G401.6 (cell line): ENCODE data around the gene PPP1R37.
"Not testable (repeated sequence)": the region's sequence is repeated elsewhere in the genome, so short reads cannot be mapped to it uniquely, and the experiment has no call there.

Source experiments
- FAIRE-seq: peaks from 2 replicates; lab custom pipeline; 2012; peaks lifted over from hg19 to GRCh38; lab: Jason Lieb, UNC

PPP1R37 gene

DNA sequence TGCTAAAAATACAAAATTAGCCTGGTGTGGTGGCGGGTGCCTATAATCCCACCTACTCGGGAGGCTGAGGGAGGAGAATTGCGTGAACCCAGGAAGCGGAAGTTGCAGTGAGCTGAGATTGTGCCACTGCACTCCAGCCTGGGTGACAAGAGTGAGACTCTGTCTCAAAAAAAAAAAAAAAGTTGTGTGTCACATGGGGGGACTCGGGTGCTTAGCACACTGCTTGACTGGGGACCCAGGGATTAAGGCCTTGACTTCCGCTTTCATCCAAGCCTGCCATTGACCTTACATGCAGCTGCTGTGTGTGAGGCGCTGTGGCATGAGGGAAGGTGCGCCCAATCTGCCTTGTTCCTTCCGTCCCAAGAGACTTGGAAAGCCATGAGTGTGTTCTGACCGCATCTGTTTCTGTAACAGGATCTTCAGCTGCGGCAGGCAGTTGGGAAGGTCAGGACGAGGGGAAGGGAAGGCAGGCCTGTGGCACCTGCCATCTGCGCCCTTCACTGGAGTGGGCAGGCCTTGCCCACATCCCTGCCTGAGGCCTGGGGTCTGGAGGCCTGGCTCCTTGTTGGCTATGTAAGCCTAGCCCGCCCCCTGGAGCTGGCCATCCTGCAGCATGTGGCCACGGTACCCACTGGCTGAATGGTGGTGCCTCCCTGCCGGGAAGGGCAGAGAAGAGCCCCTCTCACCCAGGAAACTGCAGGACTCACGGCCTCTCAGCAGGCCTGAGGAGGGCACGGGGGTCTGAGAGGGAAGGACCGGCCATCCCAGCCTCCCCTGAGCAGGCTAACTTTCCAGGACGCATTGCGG is 23.0 kb downstream of the PPP1R37 start:
- FAIRE-seq, result no peak

DNA sequence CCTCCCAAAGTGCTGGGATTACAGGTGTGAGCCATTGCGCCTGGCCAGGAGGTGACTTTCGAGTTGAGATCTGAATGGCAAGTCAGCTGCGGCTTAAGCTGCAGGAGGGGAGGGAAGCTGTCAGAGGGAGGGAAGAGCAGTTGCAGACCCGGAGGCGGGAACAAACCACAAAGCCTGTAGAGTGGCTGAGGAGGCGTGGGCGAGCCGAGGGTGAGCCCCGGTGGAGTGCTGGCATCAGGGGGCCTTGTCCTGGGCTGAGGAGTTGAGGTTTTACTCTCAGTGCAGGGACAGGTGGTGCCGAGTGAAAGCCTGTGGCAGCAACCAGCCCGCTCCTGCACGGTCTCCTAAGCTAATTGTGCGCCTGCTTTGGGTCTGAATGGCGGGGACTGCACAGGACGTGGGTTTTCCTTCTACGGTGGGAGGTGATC is 24.2 kb downstream of the PPP1R37 start:
- FAIRE-seq, result no peak

DNA sequence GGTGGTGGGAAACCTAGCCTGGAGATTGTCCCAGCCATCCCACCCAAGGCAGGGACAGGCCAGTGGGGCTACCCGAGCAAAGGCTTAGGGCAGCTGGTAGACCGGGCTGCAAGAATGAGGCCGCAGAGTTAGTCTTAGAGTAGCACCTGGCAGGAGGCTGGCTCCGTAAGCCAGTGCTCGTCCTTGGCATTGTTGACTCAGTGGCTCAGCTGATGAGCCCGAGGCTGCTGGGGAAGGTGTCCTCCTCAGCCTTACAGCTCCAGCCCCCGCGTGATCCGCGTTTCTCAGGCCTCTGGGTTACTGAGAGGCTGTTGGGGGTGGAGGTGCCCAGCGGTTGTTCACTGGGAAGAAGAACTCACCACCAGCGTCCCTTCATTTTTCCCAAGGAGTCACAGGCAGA is 24.7 kb downstream of the PPP1R37 start:
- no peak for FAIRE-seq

DNA sequence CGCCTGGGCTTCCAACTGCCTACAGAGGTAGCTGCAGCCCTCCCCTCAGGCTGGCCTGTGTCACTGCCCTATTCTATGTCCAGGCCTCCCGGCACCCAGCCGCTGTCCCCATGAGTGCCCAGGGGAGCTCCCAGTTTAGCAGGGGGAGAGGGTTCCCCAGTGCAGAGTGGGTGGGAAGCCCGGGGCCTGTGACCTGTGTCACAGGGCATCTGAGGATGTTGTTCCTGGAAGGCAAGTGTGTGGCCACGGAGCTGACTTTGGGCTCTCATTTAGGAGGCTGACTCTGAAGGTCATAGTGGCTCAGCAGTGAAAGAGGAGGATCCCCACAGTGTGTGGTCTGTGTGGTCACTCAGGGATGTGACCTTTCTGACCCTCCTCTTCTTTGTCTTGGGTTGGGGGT is 25.1 kb downstream of the PPP1R37 start:
- FAIRE-seq, result no peak

DNA sequence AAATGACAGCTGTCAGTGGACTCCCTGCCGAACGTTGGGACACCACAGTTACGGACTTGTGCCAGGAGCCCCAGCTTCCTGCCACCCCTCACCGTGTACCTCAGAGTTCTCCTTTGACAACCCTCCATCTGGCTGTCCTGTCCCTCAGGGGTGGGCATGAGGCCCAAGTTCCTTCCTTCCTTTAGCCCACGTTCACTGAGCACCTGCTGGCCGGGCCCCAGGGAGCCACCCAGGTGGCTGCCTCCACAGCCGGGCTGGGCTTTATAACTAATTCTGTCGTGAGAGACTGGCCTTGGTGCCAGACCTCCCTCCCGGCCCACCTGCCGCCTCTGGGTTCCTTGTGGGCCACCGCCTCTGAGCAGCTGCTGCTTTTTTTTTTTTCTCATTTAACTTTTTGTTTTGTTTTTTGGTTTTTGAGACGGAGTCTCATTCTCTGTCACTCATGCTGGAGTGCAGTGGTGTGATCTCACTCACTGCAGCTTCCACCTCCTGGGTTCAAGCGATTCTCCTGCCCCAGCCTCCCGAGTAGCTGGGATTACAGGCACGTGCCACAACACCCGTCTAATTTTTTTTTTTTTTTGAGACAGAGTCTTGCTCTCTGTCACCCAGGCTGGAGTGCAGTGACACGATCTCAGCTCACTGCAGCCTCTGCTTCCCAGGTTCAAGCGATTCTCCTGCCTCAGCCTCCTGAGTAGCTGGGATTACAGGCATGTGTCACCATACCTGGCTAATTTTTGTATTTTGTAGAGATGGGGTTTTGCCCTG is 25.8 kb downstream of the PPP1R37 start:
- not testable (repeated sequence) for FAIRE-seq

DNA sequence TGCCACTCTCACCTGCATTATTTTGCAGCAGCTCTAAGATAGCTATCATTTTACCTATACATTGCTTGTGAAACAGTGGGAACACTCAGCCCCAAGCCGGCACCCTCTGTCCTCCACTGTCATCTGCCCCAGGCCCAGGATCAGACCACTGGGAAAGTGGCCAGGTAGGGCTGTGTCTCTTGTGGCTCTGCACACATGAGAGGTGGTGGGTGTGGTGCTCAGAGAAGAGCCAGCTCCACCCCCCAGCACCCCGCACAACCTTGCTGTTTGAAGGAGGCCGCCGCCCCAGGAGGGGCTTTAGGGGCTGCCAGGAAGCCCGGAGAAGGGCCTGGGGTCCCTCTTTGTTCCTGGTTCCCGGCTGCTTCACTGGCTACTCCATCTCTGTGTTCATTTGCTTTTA is 26.6 kb downstream of the PPP1R37 start:
- FAIRE-seq, result no peak

DNA sequence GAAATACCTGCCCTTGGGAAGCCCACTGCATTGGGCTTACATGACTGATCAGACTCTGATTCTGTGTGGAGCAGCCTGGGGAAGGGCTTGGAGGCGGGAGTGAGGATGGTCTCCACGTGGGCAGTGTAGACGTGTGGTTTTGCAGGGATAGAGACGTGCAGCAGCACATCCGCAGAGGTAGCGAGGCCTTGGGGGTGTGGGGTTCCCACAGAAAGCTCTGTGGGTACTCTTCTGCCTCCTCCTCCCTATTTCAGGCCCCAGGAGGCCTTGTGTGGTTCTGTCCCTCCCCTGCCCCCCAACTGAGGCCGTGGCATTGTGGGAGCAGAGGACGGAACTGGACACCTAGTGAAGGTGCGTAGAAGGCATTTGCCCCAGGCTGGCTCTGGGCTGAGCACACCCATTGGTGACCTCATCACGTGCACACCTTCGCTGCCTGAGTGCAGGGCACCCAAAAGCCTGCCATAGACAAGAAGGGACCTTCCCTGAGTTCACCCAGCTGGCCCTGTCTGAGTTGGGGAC is 28.9 kb downstream of the PPP1R37 start:
- no peak for FAIRE-seq

DNA sequence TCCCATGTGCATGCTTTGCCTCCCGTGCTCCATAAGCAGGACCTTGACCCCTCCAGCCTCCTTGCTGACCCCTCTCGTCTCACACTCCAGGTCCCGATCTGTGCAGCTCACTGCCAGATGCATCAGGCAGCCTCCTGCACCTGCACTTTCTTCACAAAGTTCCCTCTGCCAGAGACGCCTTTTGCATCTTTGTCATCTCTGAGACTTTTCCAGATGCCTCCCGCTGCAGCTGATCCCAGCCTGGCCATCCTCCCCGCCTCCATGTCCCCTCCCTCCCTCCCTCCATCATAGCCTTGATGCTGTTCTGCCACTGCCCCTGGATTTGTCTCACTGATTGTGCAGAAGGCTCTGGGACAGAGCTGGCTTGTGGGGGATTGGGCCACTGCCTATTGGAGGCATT is 29.9 kb downstream of the PPP1R37 start:
- no peak for FAIRE-seq

DNA sequence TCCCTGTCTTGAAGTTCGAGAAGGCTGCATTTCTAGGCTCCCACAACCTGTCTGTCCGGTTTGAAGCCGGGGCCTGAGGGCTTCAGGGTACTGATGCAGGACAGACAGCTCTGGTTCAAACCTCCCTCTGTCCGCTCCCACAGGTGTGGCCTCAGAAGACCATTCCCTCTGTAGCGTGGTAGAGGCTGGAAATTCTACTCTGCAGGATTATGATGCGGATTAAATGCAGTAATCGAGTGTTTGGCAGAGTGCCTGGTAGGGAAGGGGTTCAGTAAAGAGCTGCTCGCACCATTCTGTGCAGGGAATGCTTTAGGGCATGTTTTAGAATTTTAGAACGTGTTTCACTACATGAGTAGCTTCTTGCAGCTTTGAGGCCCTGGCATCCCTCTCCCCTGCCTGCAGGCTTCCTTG is 30.5 kb downstream of the PPP1R37 start:
- FAIRE-seq, result no peak

DNA sequence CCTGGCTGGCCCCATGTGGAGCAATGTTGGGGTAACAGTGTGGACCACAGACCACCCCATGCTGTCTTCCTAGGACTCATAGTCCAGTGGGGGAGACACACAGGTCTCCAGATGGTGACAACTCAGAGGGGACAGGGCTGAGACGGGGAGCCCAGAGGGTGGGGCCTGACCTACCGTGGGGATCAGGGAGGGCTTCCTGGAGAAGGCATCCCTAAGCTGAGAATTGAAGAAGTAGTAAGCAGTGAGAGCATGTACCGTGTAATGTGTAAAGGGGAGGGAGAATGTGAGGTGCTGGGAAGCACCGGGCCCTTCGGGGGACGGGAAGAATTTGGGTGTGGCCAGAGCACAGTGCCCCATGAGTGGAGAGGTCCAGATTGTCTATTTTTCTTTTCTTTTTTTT is 31.0 kb downstream of the PPP1R37 start:
- no peak for FAIRE-seq

DNA sequence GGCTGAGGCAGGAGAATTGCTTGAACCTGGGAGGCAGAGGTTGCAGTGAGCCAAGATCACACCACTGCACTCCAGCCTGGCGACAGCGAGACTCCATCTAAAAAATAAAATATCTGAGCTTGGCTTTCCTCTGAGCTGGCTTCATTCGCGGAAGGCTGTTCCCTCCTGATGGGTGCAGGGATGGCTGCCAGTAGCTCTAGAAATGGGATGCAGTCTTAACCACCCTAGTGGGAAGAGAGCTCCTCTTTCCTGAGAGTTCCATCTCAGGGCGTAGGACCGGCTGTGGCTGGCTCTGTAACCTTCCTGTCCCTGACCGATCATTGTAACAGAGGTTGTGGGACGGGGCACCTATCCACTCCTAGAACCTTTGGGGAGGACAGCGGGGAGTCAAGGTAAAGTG is 32.4 kb downstream of the PPP1R37 start:
- FAIRE-seq, result no peak

DNA sequence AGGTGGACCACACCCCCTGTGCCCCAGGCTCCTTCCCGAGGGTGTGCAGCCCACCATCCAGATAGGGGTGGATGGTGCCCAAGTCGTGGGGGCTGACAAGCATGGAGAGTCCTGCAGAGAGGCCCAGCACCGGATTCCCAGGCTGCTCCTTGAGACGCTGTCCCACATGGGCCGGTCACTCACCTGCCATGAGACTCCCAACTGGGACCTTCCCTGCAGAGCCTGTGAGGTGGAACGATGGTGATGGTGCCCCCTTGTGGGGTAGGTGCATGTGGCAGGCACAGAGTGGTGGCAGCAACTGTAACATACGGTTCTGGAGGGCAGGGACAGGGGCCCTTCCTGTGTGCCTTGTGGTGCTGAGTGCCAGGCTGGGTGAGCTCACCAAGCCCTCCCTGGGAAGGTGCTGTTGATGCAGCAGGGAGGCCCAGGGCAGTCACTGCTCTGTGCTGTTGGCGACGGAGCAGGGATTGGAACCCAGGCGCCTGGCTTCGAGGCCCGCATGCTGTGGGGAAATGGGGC is 33.1 kb downstream of the PPP1R37 start:
- FAIRE-seq, result no peak

DNA sequence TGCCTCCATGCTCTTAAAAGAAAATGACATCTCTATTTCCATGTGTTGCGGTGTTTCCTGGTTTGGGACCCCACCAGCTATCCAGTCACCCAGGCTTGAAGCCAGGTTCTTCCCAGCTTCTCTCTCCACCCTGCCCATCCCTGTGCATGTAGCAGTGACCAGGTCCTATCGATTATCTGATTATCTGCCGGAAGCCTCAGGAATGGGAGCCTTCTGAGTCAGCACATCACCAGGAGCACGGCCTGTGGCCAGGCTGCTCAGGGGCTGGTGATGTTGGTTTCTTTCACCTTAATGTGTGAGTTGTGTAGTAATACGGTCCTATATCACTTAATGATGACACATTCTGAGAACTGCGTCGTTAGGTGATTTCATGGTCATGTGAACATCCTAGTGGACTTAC is 33.7 kb downstream of the PPP1R37 start:
- no peak for FAIRE-seq

DNA sequence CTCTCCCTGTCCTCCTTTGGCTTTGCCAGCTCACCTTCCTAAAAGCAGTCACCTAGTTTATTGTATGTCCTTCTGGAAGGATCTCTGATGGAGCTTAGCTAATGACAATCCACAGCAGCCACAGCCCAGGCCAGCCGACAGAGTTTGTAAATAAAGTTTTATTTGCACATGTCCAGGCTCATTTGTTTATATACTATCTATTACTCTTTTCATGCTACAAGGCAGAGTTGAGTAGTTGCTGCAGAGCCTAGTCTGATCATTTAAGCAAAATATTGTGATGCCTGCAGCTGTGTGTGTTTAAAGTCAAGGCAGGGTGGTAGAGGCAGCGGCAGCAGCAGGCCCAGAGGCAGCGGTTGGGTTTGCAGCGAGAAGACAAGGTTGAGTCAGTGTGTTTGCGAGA is 35.2 kb downstream of the PPP1R37 start:
- FAIRE-seq, result no peak

DNA sequence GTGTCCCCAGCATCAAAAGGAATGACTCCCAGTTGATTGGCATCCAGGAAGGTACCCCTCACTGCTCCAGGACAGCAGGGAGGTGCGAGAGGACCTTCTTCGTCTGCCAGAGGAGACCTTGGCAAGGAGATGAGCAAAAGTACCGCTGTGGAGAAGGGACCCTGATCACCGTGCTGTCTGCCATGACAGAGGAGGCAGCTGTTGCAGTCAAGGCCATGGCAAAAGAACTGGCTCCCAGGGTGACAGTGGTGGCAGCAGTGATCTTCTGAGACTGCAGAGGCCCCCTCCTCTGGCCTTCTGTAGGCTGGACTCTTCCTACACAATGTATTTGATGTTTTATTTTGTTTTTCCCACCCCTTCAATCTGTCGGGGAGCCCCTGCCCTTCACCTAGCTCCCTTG is 35.8 kb downstream of the PPP1R37 start:
- FAIRE-seq, result no peak

DNA sequence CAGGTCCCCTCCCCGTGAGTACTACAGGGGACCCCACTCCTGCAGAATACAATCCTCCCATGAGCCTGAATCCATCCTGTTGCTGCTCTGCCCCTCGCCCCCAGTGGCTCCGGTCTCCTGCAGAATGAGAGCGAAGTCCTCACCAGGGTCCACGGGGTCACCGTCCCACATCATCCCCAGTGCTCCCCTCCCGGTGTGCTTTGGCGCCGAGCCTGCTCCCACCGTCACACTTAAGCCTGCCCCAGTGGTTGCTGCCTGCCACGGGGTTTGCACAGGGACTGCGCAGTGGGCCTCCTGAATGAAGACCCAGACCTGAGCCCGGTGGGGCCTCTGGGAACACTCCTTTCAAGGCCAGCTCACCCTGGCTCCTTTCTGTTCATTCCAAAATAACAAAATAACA is 37.3 kb downstream of the PPP1R37 start:
- no peak for FAIRE-seq

DNA sequence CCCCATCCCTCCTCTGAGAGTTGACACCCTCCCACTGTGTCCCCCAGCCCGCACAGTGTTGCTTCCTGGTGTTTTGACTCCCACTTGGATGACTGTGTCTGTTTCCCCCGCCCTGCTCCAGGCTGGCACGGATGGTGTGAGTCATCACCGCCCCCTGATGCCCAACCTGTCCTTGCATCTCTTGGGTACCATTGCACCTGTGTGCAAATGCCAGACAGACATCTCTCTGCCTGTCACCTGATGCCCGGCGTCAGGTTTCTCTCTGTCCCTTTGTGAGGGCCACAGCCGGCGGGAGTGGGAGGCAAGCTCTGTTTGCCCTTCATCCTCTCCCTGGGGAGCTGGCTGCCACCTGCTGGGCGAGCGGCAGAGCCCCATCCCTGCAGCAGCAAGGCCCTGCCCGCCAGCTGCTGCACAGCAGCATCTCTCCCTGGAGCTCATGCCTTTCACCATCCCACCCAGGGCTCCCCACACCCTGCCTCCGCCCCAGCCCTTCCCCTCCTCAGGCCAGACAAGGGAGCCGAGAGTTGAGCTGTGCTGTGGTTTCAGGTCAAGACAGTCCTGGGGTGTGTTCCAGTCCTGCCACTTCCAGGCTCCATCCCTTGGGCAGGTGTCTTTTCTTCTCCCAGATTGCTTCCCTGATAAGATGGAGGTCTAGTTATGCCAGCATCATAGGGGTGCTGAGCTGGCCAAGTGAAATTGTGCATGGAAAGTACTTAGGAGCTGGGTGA is 38.1 kb downstream of the PPP1R37 start:
- no peak for FAIRE-seq

DNA sequence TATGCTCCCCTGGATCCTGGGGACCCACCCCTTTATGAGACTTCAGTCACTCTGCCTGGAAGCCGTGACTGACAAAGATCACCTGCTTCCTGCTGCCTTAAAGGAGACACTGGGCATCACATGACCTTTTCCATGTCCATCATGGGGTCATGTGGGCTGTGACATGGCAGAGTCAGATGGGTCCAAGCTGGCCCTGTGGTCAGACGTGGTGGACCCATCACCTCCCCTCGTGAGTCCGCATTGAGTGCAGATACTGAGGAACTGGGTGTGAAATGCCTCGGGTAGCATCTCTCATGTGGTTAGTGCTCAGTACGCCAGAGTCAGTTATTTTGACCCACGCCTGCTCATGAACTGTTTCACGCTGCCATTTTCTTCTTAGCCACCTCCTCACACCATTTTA is 40.7 kb downstream of the PPP1R37 start:
- FAIRE-seq, result no peak

DNA sequence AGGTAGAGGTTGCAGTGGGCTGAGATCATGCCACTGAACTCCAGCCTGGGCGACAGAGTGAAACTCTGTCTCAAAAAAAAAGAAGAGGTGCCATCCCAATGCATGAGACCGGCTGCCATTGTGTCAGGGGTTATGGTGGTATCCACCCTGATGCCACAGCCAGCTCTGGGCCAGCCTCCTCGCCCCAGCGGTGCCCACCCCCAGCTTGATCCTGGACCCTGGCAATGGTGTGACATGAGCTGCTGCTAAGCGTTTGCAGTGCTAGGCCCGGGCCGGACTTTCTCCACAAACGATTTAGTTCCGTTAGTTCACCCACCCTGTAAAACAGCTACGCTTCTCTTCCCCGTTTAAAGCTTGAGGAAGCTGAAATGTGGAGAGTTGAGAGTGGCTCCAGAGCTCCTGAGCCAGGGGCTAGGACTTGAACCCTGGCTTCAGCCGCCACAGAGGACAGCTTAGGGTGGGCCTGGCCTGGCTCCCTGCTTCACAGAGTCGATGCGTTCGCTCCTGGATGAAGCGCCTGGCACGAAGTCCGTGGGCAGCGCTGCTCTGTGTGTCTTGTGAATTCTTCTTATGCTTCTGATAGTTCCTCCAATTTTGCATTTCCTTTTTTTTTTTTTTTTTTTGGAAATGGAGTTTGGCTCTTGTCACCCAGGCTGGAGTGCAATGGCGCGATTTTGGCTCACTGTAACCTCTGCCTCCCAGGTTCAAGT is 42.4 kb downstream of the PPP1R37 start:
- no peak for FAIRE-seq

DNA sequence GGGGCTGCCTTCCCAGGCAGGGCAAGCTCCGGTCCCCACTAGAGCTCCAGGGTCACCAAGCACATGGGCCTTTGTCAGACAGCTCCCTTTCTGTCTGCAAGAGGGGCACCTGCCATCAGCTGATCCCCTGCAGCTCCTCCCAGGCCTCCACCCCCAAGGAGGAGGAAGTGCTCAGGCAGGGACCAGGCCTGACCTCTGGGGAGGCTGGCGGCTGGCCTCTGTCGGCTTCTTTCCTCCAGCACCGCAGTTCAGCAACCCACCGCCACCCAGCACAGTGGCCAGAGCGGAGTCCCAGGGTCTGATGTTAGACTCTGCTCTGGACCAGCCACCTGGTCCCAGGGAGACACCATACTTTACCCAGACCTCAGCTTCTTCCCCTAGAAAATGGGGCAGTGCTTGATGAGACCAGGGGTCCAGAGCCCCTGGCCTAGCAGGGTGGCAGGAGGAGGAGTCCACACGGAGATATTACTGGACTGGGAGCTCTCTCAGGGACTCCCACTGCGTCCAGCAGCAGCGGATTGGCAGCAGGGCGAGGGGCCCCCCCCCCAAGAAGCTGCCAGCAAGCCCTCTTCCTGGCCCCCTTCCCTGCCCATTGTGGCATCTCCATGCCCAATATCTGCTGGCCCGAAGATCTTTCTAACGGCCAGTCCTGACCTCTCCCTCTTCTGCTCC is 43.7 kb downstream of the PPP1R37 start:
- no peak for FAIRE-seq

DNA sequence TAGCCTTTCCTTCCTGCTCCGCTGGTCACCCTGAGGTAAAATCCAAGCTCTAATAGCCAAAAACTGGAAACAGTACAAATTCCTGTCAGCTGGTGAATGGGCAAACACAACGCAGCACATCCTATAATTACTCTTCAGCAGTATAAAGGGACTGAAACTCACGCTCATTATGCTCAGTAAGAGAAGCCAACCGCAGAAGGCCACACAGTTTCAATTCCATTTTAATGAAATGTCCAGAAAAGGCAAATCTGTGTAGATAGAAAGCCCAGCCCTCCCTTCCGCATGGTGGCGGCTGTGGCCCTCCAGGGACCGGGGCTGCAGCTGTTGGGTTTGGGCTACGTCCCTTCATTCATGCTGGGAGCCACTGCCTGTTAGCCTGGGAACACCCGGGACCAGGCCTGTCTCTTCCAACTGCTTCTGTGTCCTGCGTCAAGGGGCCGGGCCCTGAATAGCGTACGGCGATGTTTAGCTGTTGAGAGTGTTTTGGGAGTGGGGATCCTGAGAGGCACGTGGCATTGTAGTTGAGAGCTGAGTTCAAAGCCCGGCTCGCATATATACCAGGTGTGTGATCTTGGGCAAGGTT is 44.3 kb downstream of the PPP1R37 start:
- FAIRE-seq, result no peak
